Activated CD8-positive, alpha-beta memory T cell treated with anti-CD3 and anti-CD28 coated beads, Interleukin-2, amount 10 ng/mL, durations not matched to agents 7 days and 5 days (primary cell): ENCODE measurements around the gene CDH4. TPM values are rescaled to one million over a fixed set of nuclear protein-coding genes. Genes with fewer than 3 reads are reported as not detected.

Source experiments
- microRNA-seq: library from miRNA; unstranded; fragments of <30 nt; microRNA quantifications from one replicate; pipeline ENCODE4 v1.2.0, GENCODE V29; 2022
- total RNA-seq, 2 experiments: library from RNA; stranded (reverse); gene quantifications; one replicate each; pipeline ENCODE4 v1.2.3, GENCODE V29; 2021

CDH4 gene
- total RNA-seq, 2 experiments from 2014 or later = 0.02 TPM; not detected in 1

Small RNA genes lying within 50 kb of the gene (microRNA-seq; reads per million reads assigned to microRNA genes)
- not detected for gene MIR1257
